ENCODE results near the gene PI4KA. TPM values are rescaled to one million over a fixed set of nuclear protein-coding genes. Genes with fewer than 3 reads are reported as not detected.
"Not testable (repeated sequence)": the region's sequence is repeated elsewhere in the genome, so short reads cannot be mapped to it uniquely, and the experiment has no call there.

The PI4KA gene
- total and polyA plus RNA-seq, 8 donors, result 22.7 to 174 (median 55.4) TPM

GRCh38 chr22:20899827-20900423 lies 41.3 kb upstream of the PI4KA start:
- Histone ChIP-seq H3K4me3 (no peak overlapping the region), H3K27ac (no peak overlapping the region), H3K27me3 (no peaks in the 10 kb centered on the region), H3K36me3 (no peaks in the 10 kb centered on the region), H3K9me3 (no peaks in the 10 kb centered on the region), H3K4me1 (peaks cover 0 to 3% (median 0%) of the 10 kb centered on the region in 4 donors)
- no peak for DNase-seq
- no peak for TF ChIP-seq POLR2AphosphoS5 (IDR thresholded peaks at IDR 0.05)
- no peak for TF ChIP-seq EP300 (IDR thresholded peaks at IDR 0.05)
- intact Hi-C loops (cut with DNase I; ENCODE audit: low total_unique reads), result no loop called here
- 71 to 86% (median 80%) methylated on average over 7 of the region's 7 CpGs for WGBS, 5 donors

- H3K27ac ChIP-seq; H3K36me3 ChIP-seq; H3K9me3 ChIP-seq; H3K4me3 ChIP-seq; DNase-seq; H3K27me3 ChIP-seq; H3K4me1 ChIP-seq; intact Hi-C loops (cut with DNase I; ENCODE audit: low total_unique reads): not testable (repeated sequence)
- WGBS, 5 donors, result 74 to 95% (median 89%) methylated on average over 6 to 7 of the region's 7 CpGs
Observed at GRCh38 chr22:20897737-20898136, 39.1 kb upstream of the PI4KA start.

GRCh38 chr22:20890975-20891374 lies 32.4 kb upstream of the PI4KA start:
- peaks cover 0 to 6% (median under 1%) of the 10 kb centered on the region in 4 donors for H3K4me1 ChIP-seq
- DNase-seq, result no peak
- H3K36me3 ChIP-seq, result peaks cover 15 to 46% (median 41%) of the 10 kb centered on the region in 4 donors
- no peaks in the 10 kb centered on the region for H3K27me3 ChIP-seq
- TF ChIP-seq POLR2AphosphoS5 (IDR thresholded peaks at IDR 0.05), result no peak
- TF ChIP-seq EP300 (IDR thresholded peaks at IDR 0.05), result no peak
- TF ChIP-seq CTCF (IDR thresholded peaks at IDR 0.05), result no peak
- no peak for TF ChIP-seq POLR2A (IDR thresholded peaks at IDR 0.05)
- H3K4me3 ChIP-seq, result no peak overlapping the region
- no peak overlapping the region for H3K27ac ChIP-seq
- intact Hi-C loops (cut with DNase I; ENCODE audit: low total_unique reads), result no loop called here
- 93 to 97% (median 96%) methylated on average over 6 of the region's 6 CpGs for WGBS, 5 donors
- no peaks in the 10 kb centered on the region for H3K9me3 ChIP-seq

GRCh38 chr22:20889904-20890540 lies 31.4 kb upstream of the PI4KA start:
- 86 to 93% (median 89%) methylated on average over 13 of the region's 13 CpGs for WGBS, 5 donors
- Histone ChIP-seq H3K4me1 (peaks cover 7 to 15% (median 10%) of the 10 kb centered on the region in 4 donors), H3K27ac (no peak overlapping the region), H3K36me3 (peaks cover 15 to 49% (median 45%) of the 10 kb centered on the region in 4 donors), H3K4me3 (no peak overlapping the region), H3K27me3 (no peaks in the 10 kb centered on the region), H3K9me3 (no peaks in the 10 kb centered on the region)
- TF ChIP-seq POLR2A (IDR thresholded peaks at IDR 0.05) (no peak), EP300 (IDR thresholded peaks at IDR 0.05) (no peak), CTCF (IDR thresholded peaks at IDR 0.05) (no peak), POLR2AphosphoS5 (IDR thresholded peaks at IDR 0.05) (no peak)
- DNase-seq, result no peak
- intact Hi-C loops (cut with DNase I; ENCODE audit: low total_unique reads), result no loop called here

GRCh38 chr22:20889025-20889704 lies 30.6 kb upstream of the PI4KA start:
- Histone ChIP-seq H3K27ac (no peak overlapping the region), H3K9me3 (no peaks in the 10 kb centered on the region), H3K4me1 (peaks cover 9 to 24% (median 14%) of the 10 kb centered on the region in 4 donors), H3K36me3 (peaks cover 18 to 57% (median 54%) of the 10 kb centered on the region in 4 donors), H3K4me3 (no peak overlapping the region), H3K27me3 (no peaks in the 10 kb centered on the region)
- DNase-seq, result no peak
- WGBS, 5 donors, result 80 to 89% (median 84%) methylated on average over 6 of the region's 6 CpGs
- intact Hi-C loops (cut with DNase I; ENCODE audit: low total_unique reads), result no loop called here
- TF ChIP-seq POLR2AphosphoS5 (IDR thresholded peaks at IDR 0.05) (no peak), POLR2A (IDR thresholded peaks at IDR 0.05) (no peak), CTCF (IDR thresholded peaks at IDR 0.05) (no peak), EP300 (IDR thresholded peaks at IDR 0.05) (no peak)

All from stomach (tissue), 9 donors.